Body of pancreas (tissue), 4 donors: ENCODE measurements around the gene NEU4.

Source experiments
- CTCF ChIP-seq, 7 experiments: fragments of 450-650 bp in 4 of 7; fragments of 200-600 bp in 3 of 7; sonication (generic) in 3 of 7; IDR thresholded peaks; one replicate each; pipeline ENCODE4 v1.5.1; 2016 to 2019; ENCODE audit warnings: antibody characterized with exemption in 7 of 7
- POLR2A ChIP-seq, 3 donors: fragments of 450-650 bp; IDR thresholded peaks; one replicate each; pipeline ENCODE4 v1.6.1; 2016; ENCODE audit warnings: antibody characterized with exemption in 3 of 3, mild to moderate bottlenecking in 2 of 3

GRCh38 chr2:241836292-241836691, 27.3 kb downstream of the NEU4 start:
- TF ChIP-seq POLR2A (IDR thresholded peaks at IDR 0.05) (no peak), CTCF (IDR thresholded peaks at IDR 0.05) (no peak)
